Body of pancreas (tissue), 4 donors: Measurements from ENCODE around the gene ZNF26. TPM values are rescaled to one million over a fixed set of nuclear protein-coding genes. Genes with fewer than 3 reads are reported as not detected.
"Not testable (repeated sequence)": the region's sequence is repeated elsewhere in the genome, so short reads cannot be mapped to it uniquely, and the experiment has no call there.

ENCODE experiments used
- ATAC-seq: fragments of 150-250 bp; one replicate; pipeline ENCODE4 v1.9.1; 2016
- DNase-seq, 4 donors: peaks; one replicate each; pipeline ENCODE4 v3.0.0-alpha.2; 2019
- H3K27ac ChIP-seq, 4 donors: fragments of 200-600 bp; sonication (generic); 1 replicate in 3 of 4; 2 replicates in 1 of 4; pipeline versions ENCODE4 v1.5.1 to v1.6.1; 2016 to 2019; ENCODE audit warnings: mild to moderate bottlenecking in 1 of 4, mixed read lengths in 1 of 4, moderate library complexity in 1 of 4
- H3K27me3 ChIP-seq, 2 donors: fragments of 200-600 bp; sonication (generic); one replicate each; pipeline ENCODE4 v1.6.0; 2016; ENCODE audit warnings: mild to moderate bottlenecking in 1 of 2
- H3K36me3 ChIP-seq, 2 donors: fragments of 200-600 bp; sonication (generic); replicated peaks in 1 of 2; 2 replicates each; pipeline ENCODE4 v1.5.1; 2016; ENCODE audit warnings: low read depth in 2 of 2; ENCODE audit not compliant: insufficient read depth in 1 of 2
- H3K4me1 ChIP-seq: fragments of 200-600 bp; sonication (generic); one replicate; pipeline ENCODE4 v1.6.0; 2016
- H3K4me3 ChIP-seq, 2 donors: fragments of 200-600 bp; sonication (generic); 1 replicate in 1 of 2; 2 replicates in 1 of 2; pipeline ENCODE4 v1.5.1; 2016 to 2019
- H3K9me3 ChIP-seq, 3 donors: fragments of 200-600 bp; sonication (generic); 1 replicate in 2 of 3; 2 replicates in 1 of 3; pipeline ENCODE4 v1.5.1; 2016
- CTCF ChIP-seq, 7 experiments: fragments of 450-650 bp in 4 of 7; fragments of 200-600 bp in 3 of 7; sonication (generic) in 3 of 7; IDR thresholded peaks; one replicate each; pipeline ENCODE4 v1.5.1; 2016 to 2019; ENCODE audit warnings: antibody characterized with exemption in 7 of 7
- POLR2A ChIP-seq, 3 donors: fragments of 450-650 bp; IDR thresholded peaks; one replicate each; pipeline ENCODE4 v1.6.1; 2016; ENCODE audit warnings: antibody characterized with exemption in 3 of 3, mild to moderate bottlenecking in 2 of 3
- WGBS, 2 donors: methylation state at CpG; one replicate each; pipeline ENCODE4 v1.1.5; 2017; 5-methylcytosine and 5-hydroxymethylcytosine counted together
- intact Hi-C: fragments of 100-400 bp; cut with DNase I; formaldehyde crosslinking; loops from one replicate; pipeline ENCODE4 v1.15.1; 2023
- total RNA-seq, 2 donors: library from RNA; depleted of rRNA; stranded (reverse); fragments of >200 nt; gene quantifications; one replicate each; pipeline ENCODE4 v1.1.0, GENCODE V29; 2016

ZNF26 gene
- total RNA-seq, 2 donors from 2014 or later = 7.5 to 8.6 TPM

- ATAC-seq (peak; percentile 29), DNase-seq (peak; percentile 30 to 50 (median 40))
- H3K36me3 ChIP-seq = no peaks in the 10 kb centered on the region
- H3K27me3 ChIP-seq = no peaks in the 10 kb centered on the region
- intact Hi-C loops = no loop called here
- peak overlapping the region; percentile 76 to 92 (median 88) for H3K27ac ChIP-seq
- WGBS, 2 donors = 14 to 15% methylated on average over 28 to 39 of the region's 39 CpGs
- TF ChIP-seq POLR2A (IDR thresholded peaks at IDR 0.05) = peak in 1 of 3 donors; percentile 7
- no peak for TF ChIP-seq CTCF (IDR thresholded peaks at IDR 0.05)
- H3K9me3 ChIP-seq = peaks cover 0 to 4% (median 0%) of the 10 kb centered on the region in 3 donors
- peak overlapping the region; percentile 68 to 89 for H3K4me3 ChIP-seq
- H3K4me1 ChIP-seq = peaks cover 21% of the 10 kb centered on the region
Observed at GRCh38 chr12:132955094-132956010, 30.8 kb upstream of the ZNF26 start.

GRCh38 chr12:132956011-132956788, 30.0 kb upstream of the ZNF26 start, which contains the start of gene ZNF605:
Gene ZNF605 (minus strand): TSS chr12:132956306. CDS start chr12:132945635, 10,671 bp downstream.
- H3K9me3 ChIP-seq = no peaks in the 10 kb centered on the region
- H3K4me3 ChIP-seq = peak within 1 kb of the TSS; percentile 68 to 89
- peak; percentile 89 for ATAC-seq
- whole genome bisulfite sequencing, 2 donors = 2 to 4% methylated on average over 12 to 50 of the region's 67 CpGs
- TF ChIP-seq POLR2A (IDR thresholded peaks at IDR 0.05) (peak in 2 of 3 donors; percentile 42 to 51), CTCF (IDR thresholded peaks at IDR 0.05) (peak in 1 of 7 experiments; percentile 22)
- peaks cover 21% of the 10 kb centered on the region for H3K4me1 ChIP-seq
- intact Hi-C loops = no loop called here
- H3K27ac ChIP-seq = peak within 1 kb of the TSS; percentile 76 to 92 (median 88)
- H3K27me3 ChIP-seq = no peaks in the 10 kb centered on the region
- peak; percentile 83 to 87 (median 86) for DNase-seq
- H3K36me3 ChIP-seq = no peaks in the 10 kb centered on the region

GRCh38 chr12:132961790-132962189, 24.4 kb upstream of the ZNF26 start:
- WGBS, 2 donors = 97 to 99% methylated on average over 14 of the region's 14 CpGs
- H3K4me3 ChIP-seq, H3K36me3 ChIP-seq, H3K4me1 ChIP-seq, H3K27me3 ChIP-seq, ATAC-seq, H3K9me3 ChIP-seq, DNase-seq, H3K27ac ChIP-seq, intact Hi-C loops: not testable (repeated sequence)

GRCh38 chr12:132963947-132964346, 22.2 kb upstream of the ZNF26 start:
- peak; percentile 46 to 69 (median 58) for DNase-seq
- intact Hi-C loops, H3K27ac ChIP-seq, ATAC-seq, H3K27me3 ChIP-seq, H3K9me3 ChIP-seq, H3K4me1 ChIP-seq, H3K4me3 ChIP-seq, H3K36me3 ChIP-seq: not testable (repeated sequence)
- 38 to 51% methylated on average over 10 of the region's 10 CpGs for WGBS, 2 donors
- TF ChIP-seq CTCF (IDR thresholded peaks at IDR 0.05) = peak; percentile 8 to 49 (median 36)

GRCh38 chr12:132965796-132966195, 20.4 kb upstream of the ZNF26 start:
- WGBS, 2 donors = 91 to 94% methylated on average over 12 of the region's 12 CpGs
- Histone ChIP-seq H3K9me3 (no peaks in the 10 kb centered on the region), H3K4me1 (no peaks in the 10 kb centered on the region), H3K27ac (no peak overlapping the region), H3K36me3 (no peaks in the 10 kb centered on the region), H3K27me3 (no peaks in the 10 kb centered on the region), H3K4me3 (no peak overlapping the region)
- DNase-seq (no peak), ATAC-seq (no peak)
- intact Hi-C loops = no loop called here
- TF ChIP-seq POLR2A (IDR thresholded peaks at IDR 0.05) = no peak
- no peak for TF ChIP-seq CTCF (IDR thresholded peaks at IDR 0.05)
